Adrenal gland (tissue), 5 donors: ENCODE results near the gene SRP68.

Source experiments
- CTCF ChIP-seq, 6 experiments: fragments of 450-650 bp in 4 of 6; fragments of 200-600 bp in 2 of 6; sonication (generic) in 1 of 6; IDR thresholded peaks; 1 replicate in 5 of 6; 2 replicates in 1 of 6; pipeline versions ENCODE4 v1.5.1 to v1.8.0; 2016 to 2021; ENCODE audit warnings: antibody characterized with exemption in 6 of 6, mild to moderate bottlenecking in 2 of 6, moderate library complexity in 1 of 6
- POLR2A ChIP-seq, 2 donors: fragments of 450-650 bp; IDR thresholded peaks; one replicate each; pipeline ENCODE4 v1.6.1; 2017; ENCODE audit warnings: antibody characterized with exemption in 2 of 2, mild to moderate bottlenecking in 2 of 2, moderate library complexity in 1 of 2
- donor health status: DM: no; HTN: no; CAD: no.

GRCh38 chr17:76053246-76054111 lies 18.8 kb downstream of the SRP68 start:
- TF ChIP-seq CTCF (IDR thresholded peaks at IDR 0.05) (no peak), POLR2A (IDR thresholded peaks at IDR 0.05) (no peak)
